Neural cell (in vitro differentiated cells): ENCODE measurements around the gene SPOCK3. TPM values are rescaled to one million over a fixed set of nuclear protein-coding genes. Genes with fewer than 3 reads are reported as not detected.

Experiments used
- H2AFZ ChIP-seq: fragments of 200-600, 300-800 bp; sonication (generic), shearing (Covaris generic); 2 replicates; pipeline ENCODE4 v1.6.0; 2014; ENCODE audit warnings: low read depth, mild to moderate bottlenecking, antibody characterized with exemption, low read length, moderate library complexity
- H3F3A ChIP-seq: fragments of 200-600 bp; shearing (Covaris generic); 2 replicates; pipeline ENCODE4 v1.6.1; 2016; ENCODE audit warnings: mild to moderate bottlenecking, moderate library complexity, mixed read lengths, antibody characterized with exemption, low read length; ENCODE audit not compliant: insufficient read depth, poor library complexity, severe bottlenecking
- H3K27ac ChIP-seq: fragments of 200-600, 300-800 bp; sonication (generic), shearing (Covaris generic); 2 replicates; pipeline ENCODE4 v1.5.1; 2014; ENCODE audit warnings: mild to moderate bottlenecking, low read length, moderate library complexity
- H3K27me3 ChIP-seq: fragments of 300-800, 200-600 bp; sonication (generic), shearing (Covaris generic); 2 replicates; pipeline ENCODE4 v1.6.0; 2014; ENCODE audit warnings: mild to moderate bottlenecking, low read depth, low read length, moderate library complexity; ENCODE audit not compliant: insufficient read depth
- H3K36me3 ChIP-seq: fragments of 300-800, 200-600 bp; sonication (generic), shearing (Covaris generic); 2 replicates; pipeline ENCODE4 v1.5.1; 2014; ENCODE audit warnings: mild to moderate bottlenecking, antibody characterized with exemption, low read length, moderate library complexity; ENCODE audit not compliant: insufficient read depth
- H3K4me2 ChIP-seq: fragments of 300-800, 200-600 bp; sonication (generic), shearing (Covaris generic); 2 replicates; pipeline ENCODE4 v1.6.0; 2014; ENCODE audit warnings: mild to moderate bottlenecking, low read length
- H3K4me3 ChIP-seq: fragments of 300-800, 200-600 bp; sonication (generic), shearing (Covaris generic); 2 replicates; pipeline ENCODE4 v1.5.1; 2014; ENCODE audit warnings: mild to moderate bottlenecking, low read length, moderate library complexity
- H3K79me2 ChIP-seq: fragments of 200-600 bp; shearing (Covaris generic); replicated peaks from 2 replicates; pipeline ENCODE4 v1.6.0; 2014; ENCODE audit warnings: mild to moderate bottlenecking, low read length, moderate library complexity; ENCODE audit not compliant: insufficient read depth
- H3K9ac ChIP-seq: fragments of 300-800, 200-600 bp; sonication (generic), shearing (Covaris generic); 2 replicates; pipeline ENCODE4 v1.6.1; 2016; ENCODE audit warnings: mild to moderate bottlenecking, low read length, mixed read lengths
- H3K9me2 ChIP-seq: fragments of 200-600 bp; shearing (Covaris generic); 2 replicates; pipeline ENCODE4 v1.6.1; 2016; ENCODE audit warnings: mild to moderate bottlenecking, low read length, mixed read lengths; ENCODE audit not compliant: insufficient read depth
- H3K9me3 ChIP-seq: fragments of 200-600, 300-800 bp; sonication (generic), shearing (Covaris generic); 2 replicates; pipeline ENCODE4 v1.6.1; 2016; ENCODE audit warnings: mild to moderate bottlenecking, mixed run types, low read length, moderate library complexity, mixed read lengths
- H4K20me1 ChIP-seq: fragments of 200-600 bp; shearing (Covaris generic); 2 replicates; pipeline ENCODE4 v1.6.1; 2016; ENCODE audit warnings: mild to moderate bottlenecking, mixed run types; ENCODE audit not compliant: insufficient read depth
- CTCF ChIP-seq: fragments of 450-650 bp; IDR thresholded peaks from 2 replicates; pipeline ENCODE4 v1.5.1; 2014; ENCODE audit warnings: antibody characterized with exemption, mild to moderate bottlenecking, moderate library complexity; ENCODE audit not compliant: poor library complexity, severe bottlenecking
- EP300 ChIP-seq: fragments of 450-650 bp; conservative IDR thresholded peaks from 2 replicates; pipeline ENCODE4 v1.6.1; 2014; ENCODE audit warnings: antibody characterized with exemption, mild to moderate bottlenecking, moderate library complexity; ENCODE audit not compliant: poor library complexity, severe bottlenecking
- EZH2 ChIP-seq: fragments of 200-600, 300-800 bp; shearing (Covaris generic), sonication (generic); IDR thresholded peaks from 2 replicates; pipeline ENCODE4 v1.6.1; 2014; ENCODE audit warnings: antibody characterized with exemption, low read length, borderline replicate concordance, mild to moderate bottlenecking; ENCODE audit not compliant: insufficient read depth, poor library complexity, severe bottlenecking
- MXI1 ChIP-seq: fragments of 450-650 bp; conservative IDR thresholded peaks from 2 replicates; pipeline ENCODE4 v1.6.1; 2014; ENCODE audit warnings: antibody characterized with exemption, mild to moderate bottlenecking; ENCODE audit not compliant: poor library complexity, severe bottlenecking
- POLR2AphosphoS5 ChIP-seq: IDR thresholded peaks from 2 replicates; pipeline ENCODE4 v1.6.1; 2012
- RAD21 ChIP-seq: fragments of 450-650 bp; conservative IDR thresholded peaks from 2 replicates; pipeline ENCODE4 v1.6.1; 2014; ENCODE audit warnings: antibody characterized with exemption, mild to moderate bottlenecking, moderate library complexity
- REST ChIP-seq: IDR thresholded peaks from 2 replicates; pipeline ENCODE4 v1.6.1; 2012; ENCODE audit warnings: borderline replicate concordance
- SMC3 ChIP-seq: fragments of 450-650 bp; conservative IDR thresholded peaks from 2 replicates; pipeline ENCODE4 v1.6.1; 2014; ENCODE audit warnings: antibody characterized with exemption, mild to moderate bottlenecking, moderate library complexity; ENCODE audit not compliant: poor library complexity
- TAF1 ChIP-seq: IDR thresholded peaks from 2 replicates; pipeline ENCODE4 v1.6.1; 2012; ENCODE audit warnings: low read depth
- polyA plus RNA-seq: library from polyadenylated mRNA; depleted of rRNA; stranded (reverse); fragments of >200 nt; gene quantifications from 2 replicates; pipeline ENCODE4 v1.2.3, GENCODE V29; 2014

Gene SPOCK3
- polyA plus RNA-seq, 1 donor from 2014 or later: 7.9 TPM

- no peak for TF ChIP-seq POLR2AphosphoS5
- no peak for TF ChIP-seq EP300
- TF ChIP-seq CTCF: no peak
- TF ChIP-seq SMC3: no peak
- TF ChIP-seq REST: no peak
- TF ChIP-seq MXI1: no peak
- TF ChIP-seq TAF1: no peak
- Histone ChIP-seq H3K36me3 (no peaks in the 10 kb centered on the region), H3K4me2 (no peak overlapping the region), H2AFZ (no peak overlapping the region), H3K9ac (no peak overlapping the region), H3K27me3 (no peaks in the 10 kb centered on the region), H3K9me2 (no peaks in the 10 kb centered on the region), H3K4me3 (no peak overlapping the region), H3K79me2 (no peaks in the 10 kb centered on the region), H3F3A (no peaks in the 10 kb centered on the region), H3K9me3 (no peaks in the 10 kb centered on the region), H4K20me1 (no peaks in the 10 kb centered on the region), H3K27ac (no peak overlapping the region)
Measured at GRCh38 chr4:166808380-166808779, 425.9 kb downstream of the SPOCK3 start.

GRCh38 chr4:166802346-166802745 is 431.9 kb downstream of the SPOCK3 start:
- no peaks in the 10 kb centered on the region for H3K79me2 ChIP-seq
- no peaks in the 10 kb centered on the region for H3F3A ChIP-seq
- no peaks in the 10 kb centered on the region for H3K36me3 ChIP-seq
- H3K9me3 ChIP-seq: no peaks in the 10 kb centered on the region
- H4K20me1 ChIP-seq: no peaks in the 10 kb centered on the region
- TF ChIP-seq RAD21 (no peak), SMC3 (no peak)
- no peak overlapping the region for H3K9ac ChIP-seq
- no peaks in the 10 kb centered on the region for H3K27me3 ChIP-seq
- H3K4me2 ChIP-seq: no peak overlapping the region
- H3K4me3 ChIP-seq: no peak overlapping the region
- H3K27ac ChIP-seq: no peak overlapping the region
- no peak overlapping the region for H2AFZ ChIP-seq
- H3K9me2 ChIP-seq: no peaks in the 10 kb centered on the region

GRCh38 chr4:166798126-166798525 is 436.2 kb downstream of the SPOCK3 start:
- H3F3A ChIP-seq: no peaks in the 10 kb centered on the region
- H3K4me3 ChIP-seq: no peak overlapping the region
- no peak overlapping the region for H2AFZ ChIP-seq

More at GRCh38 chr4:166798126-166798525, 436.2 kb downstream of the SPOCK3 start:
- Histone ChIP-seq H3K9me3 (no peaks in the 10 kb centered on the region), H3K4me2 (no peak overlapping the region), H3K9me2 (no peaks in the 10 kb centered on the region), H3K27ac (no peak overlapping the region), H3K9ac (no peak overlapping the region), H3K79me2 (no peaks in the 10 kb centered on the region), H3K36me3 (no peaks in the 10 kb centered on the region), H4K20me1 (no peaks in the 10 kb centered on the region), H3K27me3 (no peaks in the 10 kb centered on the region)
- TF ChIP-seq POLR2AphosphoS5 (no peak), CTCF (no peak), SMC3 (no peak), EP300 (no peak), EZH2 (no peak), TAF1 (no peak), RAD21 (no peak), REST (no peak), MXI1 (no peak)
